ENCODE data around the gene LAMB3.

DNA sequence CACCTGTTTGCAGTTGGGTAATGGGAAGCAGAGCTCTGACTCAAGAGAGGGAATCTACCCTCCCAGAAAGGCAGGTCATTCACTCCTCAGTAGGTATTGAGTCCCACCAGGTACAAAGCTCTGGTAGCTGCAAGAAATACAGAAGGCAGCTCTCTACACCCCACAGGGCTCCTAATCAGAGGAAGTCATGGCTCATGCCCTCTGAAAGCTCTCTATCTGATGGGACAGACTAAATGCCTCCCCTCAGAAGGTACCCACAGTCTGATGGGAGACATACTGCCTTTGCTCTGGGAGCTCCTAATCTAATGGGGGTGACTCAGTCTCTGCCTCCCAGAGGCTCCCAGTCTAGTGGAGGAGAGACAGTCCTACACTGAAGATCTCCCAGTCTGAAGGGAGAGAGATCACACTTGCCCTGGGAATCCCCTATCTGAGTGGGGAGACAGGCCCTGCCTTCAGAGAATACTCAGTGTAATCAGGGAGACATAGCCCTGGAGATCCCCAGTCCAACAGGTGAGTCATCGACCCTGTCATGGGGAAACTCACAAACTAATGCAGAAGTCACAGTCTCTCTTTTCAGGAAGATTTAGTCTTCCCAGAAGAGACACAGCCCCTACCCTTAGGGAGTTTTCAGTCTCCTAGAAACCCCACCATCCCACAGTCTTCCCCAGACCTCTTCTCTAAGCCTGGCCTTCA, 45.0 kb downstream of the LAMB3 start:
- TF ChIP-seq, protein P1, sequence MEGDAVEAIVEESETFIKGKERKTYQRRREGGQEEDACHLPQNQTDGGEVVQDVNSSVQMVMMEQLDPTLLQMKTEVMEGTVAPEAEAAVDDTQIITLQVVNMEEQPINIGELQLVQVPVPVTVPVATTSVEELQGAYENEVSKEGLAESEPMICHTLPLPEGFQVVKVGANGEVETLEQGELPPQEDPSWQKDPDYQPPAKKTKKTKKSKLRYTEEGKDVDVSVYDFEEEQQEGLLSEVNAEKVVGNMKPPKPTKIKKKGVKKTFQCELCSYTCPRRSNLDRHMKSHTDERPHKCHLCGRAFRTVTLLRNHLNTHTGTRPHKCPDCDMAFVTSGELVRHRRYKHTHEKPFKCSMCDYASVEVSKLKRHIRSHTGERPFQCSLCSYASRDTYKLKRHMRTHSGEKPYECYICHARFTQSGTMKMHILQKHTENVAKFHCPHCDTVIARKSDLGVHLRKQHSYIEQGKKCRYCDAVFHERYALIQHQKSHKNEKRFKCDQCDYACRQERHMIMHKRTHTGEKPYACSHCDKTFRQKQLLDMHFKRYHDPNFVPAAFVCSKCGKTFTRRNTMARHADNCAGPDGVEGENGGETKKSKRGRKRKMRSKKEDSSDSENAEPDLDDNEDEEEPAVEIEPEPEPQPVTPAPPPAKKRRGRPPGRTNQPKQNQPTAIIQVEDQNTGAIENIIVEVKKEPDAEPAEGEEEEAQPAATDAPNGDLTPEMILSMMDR (conservative IDR thresholded peaks at IDR 0.05 in 1 of 2, IDR thresholded peaks at IDR 0.05 in 1 of 2; ENCODE audit: extremely low read depth in 1 of 2, insufficient read depth in 1 of 2, low read depth in 1 of 2, low read length in 2 of 2): no peak
- no peak for TF ChIP-seq EZH2 (IDR thresholded peaks at IDR 0.05; ENCODE audit: borderline replicate concordance, low read length)

All from mammary epithelial cell (primary cell).